T follicular helper cell (primary cell): ENCODE data around the gene SVIL.
"Not testable (repeated sequence)": the region's sequence is repeated elsewhere in the genome, so short reads cannot be mapped to it uniquely, and the experiment has no call there.

Source experiments
- DNase-seq: peaks from one replicate; pipeline ENCODE4 v3.0.0-alpha.2; 2020; ENCODE audit warnings: low read depth

SVIL gene

DNA sequence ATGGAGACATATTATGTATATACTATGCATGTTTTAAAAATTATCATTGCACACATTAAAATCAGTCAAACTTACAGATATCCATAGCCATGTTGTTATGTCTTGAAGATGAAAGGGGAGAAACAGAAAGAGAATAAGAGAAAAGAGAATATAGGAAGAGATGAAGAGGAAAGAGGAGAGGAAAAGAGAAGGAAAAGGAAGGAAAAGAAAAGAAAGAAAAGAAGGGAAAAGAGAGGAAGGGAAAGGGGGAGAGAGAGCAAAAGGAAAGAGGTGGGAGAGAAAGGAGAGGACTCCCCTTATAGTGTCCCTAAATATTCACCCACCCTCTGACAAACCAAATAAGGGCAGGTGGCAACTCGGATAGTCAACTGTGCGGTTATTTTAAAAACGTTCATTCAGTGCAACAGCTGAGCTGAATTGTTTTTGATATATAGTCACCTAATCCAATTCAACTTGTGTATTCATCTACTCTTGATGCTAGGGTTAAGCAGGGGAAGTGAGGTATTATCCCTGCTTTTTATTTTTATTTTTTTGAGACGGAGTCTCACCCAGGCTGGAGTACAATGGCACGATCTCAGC, 14.6 kb downstream of the SVIL start:
- no peak for DNase-seq

DNA sequence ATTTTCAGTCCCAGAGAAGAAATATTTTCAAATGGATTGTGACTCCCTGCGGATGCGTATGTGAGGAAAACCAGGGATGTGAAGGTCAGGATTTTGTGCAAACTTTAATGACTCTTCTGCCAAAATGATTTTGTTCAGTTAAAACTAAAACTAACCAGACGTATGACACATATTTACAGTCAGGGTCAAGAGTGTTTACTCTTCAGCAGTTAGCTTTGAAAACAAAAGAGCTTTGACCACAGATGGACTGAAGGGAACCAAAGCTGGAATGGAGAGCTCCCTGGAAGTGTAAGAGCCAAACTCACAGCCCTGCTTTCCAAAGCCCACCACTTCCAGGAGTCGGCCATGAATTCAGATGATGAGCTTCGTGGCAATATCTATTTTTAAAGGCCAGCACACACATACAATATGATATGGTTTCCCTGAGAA, 15.5 kb downstream of the SVIL start:
- DNase-seq, result no peak

DNA sequence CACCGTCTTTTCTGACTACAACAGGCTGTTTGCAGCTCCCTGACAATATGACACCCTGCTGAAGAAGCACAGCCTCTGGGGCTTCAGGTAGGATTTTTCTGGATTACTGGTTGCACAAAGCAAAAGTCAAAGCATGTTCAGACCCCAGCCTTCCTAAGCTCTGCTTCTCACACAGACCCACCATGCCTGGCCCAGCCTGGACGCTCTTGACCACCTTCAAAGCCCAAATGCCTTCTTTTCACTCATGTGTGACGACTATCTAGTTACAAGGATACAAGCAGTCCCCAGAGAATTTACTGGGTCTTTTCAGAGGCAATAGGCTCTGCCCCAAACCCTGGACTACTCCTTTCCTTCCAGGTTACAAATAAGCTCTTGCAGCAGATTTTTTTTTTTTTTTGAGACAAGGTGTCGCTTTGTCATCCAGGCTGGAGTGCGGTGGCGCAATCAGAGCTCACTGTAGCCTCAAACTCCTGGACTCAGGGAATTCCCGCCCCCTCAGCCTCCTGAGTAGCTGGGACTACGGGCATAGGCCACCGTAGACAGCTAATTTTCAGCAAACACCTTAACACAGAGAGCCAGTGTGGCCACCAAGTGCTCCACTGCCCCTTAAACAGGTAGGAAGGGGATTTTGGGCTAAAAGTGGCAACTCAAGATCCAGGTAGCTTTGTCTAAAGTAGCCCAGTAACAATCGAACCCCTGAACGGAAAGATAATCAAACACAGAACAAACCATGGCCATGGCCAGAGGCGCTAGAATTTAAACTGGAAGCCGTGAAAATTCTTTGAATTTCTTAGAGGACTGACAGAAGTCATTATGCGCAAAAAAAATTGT, 16.2 kb downstream of the SVIL start:
- no peak for DNase-seq

DNA sequence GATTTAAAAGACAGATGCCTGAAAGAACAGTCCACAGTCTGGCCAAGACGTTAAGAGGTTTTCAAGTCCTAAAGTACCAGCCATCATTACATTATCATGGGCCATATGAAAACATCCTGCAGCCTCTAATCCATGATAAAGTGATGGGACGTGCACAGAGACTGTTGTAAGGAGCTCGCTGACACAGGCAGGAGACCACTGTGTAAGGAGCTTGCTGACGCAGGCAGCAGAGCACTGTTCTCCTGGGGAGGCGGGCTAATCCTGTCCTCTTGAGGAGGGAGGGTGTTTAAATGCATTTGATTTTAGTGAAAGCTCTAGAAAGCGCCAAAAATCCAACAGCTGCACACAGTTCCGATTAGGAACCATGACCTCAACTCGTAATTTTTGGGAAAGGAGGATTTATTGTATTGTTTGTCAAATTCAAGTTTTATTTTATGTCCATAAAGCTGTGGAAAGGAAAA, 16.9 kb downstream of the SVIL start:
- DNase-seq, result no peak

DNA sequence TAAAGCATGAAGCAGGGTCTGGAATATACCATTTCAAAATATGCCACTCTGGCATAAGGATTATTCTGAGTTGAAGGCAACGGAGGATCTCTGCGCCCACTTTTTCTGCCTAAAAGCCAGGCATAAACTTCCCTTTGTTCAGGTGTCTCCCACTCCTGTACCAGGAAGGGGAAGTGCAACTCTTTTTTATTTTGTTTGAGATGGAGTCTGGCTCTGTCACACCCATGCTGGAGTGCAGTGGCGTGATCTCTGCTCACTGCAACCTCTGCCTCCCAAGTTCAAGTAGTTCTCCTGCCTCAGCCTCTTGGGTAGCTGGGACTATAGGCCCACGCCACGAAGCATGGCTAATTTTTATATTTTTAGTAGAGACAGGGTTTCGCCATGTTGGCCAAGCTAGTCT, 18.2 kb downstream of the SVIL start:
- no peak for DNase-seq

DNA sequence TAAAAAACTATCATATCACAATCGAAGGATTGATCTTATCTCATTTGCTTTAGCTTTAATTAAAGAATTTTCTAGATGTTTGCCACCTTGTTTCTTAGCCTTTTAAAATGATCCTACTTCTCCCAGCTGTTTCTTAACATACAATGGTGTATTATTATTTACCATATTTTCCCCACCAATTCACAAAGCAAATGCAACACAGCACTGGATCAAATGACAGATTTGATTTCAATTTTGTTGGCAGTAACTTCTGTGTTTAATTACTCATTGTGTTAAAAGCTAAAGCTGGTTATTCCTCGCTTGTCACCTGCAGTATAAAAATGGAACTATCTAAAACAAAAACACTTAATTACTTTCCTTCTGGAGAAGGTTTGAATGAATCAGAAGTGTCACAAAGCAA, 19.6 kb downstream of the SVIL start:
- DNase-seq, result no peak

DNA sequence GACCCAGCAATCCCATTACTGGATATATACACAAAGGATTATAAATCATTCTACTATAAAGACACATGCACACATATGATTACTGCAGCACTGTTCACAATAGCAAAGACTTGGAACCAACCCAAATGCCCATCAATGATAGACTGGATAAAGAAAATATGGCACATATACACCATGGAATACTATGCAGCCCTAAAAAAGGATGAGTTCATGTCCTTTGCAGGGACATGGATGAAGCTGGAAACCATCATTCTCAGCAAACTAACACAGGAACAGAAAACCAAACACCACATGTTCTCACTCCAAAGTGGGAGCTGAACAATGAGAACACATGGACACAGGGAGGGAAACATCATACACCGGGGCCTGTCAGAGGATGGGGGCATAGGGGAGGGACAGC, 20.5 kb downstream of the SVIL start:
- DNase-seq, result not testable (repeated sequence)

DNA sequence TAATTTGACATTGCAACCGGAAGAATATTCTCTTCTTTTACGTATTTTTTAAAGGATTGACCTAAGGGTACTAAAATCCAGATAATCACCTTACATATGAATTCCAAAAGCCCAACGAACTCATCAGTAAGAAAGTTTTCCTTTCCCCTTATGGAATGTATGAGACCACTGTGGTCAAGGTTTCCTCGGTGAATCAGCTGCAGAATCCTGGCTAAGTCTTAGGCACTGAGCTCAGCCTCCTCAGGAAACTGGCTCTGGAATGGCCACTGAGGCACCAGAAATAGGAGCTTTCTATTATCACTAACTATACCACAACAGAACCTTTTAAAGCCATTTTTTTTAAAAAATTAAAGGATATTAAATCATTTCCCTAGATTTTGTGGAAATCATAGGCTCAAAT, 21.0 kb downstream of the SVIL start:
- DNase-seq, result no peak

DNA sequence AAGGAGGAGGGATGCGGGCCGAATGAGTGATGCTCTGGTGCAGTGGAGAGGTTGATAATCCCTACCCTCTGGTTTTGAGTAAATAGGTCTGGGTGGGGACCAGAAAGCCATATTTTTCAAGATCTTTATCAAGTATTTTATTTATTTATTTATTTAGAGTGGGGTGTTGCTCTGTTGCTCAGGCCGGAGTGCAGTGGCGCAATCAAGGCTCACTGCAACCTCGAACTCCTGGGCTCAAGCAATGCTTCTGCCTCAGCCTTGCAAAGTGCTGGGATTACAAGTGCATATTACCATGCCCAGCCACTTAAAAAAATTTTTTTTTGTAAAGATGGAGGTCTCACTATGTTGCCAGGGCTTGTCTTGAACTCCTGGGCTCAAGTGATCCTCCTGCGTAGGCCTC, 21.6 kb downstream of the SVIL start:
- no peak for DNase-seq

DNA sequence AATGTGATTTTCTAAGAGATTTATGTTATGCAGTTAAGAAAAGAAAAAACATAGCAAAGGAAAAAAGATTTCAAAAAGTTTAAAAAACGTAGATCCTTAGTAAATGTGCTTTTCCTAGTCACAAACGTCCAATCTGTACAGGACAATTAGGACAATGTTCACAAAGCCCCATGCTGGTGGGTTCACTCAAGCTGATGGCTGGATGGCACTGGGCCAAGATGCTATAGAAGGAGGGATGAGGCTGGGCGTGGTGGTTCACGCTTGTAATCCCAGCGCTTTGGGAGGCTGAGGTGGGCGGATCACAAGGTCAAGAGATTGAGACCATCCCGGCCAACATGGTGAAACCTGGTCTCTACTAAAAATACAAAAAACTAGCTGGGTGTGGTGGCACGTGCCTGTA, 22.1 kb downstream of the SVIL start:
- DNase-seq, result no peak

DNA sequence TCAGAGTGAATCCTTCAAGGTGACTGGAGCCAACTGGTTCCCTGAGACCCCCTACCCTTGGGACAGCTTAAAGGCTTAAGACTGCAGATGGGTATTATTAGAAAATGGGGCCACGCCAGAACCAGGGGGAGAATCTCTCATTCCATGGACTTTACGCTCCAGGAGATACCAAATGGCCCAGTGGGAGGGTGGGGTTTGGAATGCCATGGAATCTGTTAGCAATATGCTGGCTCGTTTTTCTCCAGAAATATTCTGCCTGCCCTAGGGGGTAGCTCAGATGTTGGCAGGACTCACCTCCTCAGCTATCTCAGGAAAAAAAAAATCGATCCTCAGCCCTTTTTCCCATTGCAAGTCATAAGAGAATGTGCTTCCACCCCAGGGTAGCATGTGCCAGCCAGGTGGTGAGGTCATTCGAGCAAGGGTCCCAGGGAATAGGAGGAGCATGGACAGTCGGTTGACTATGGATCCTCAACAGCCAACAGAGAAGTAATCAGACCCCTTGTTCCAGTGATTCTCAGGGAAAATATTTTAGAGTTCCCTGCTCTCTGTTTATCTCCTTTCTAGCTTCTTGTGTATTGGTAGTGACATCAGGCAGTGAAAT, 22.9 kb downstream of the SVIL start:
- no peak for DNase-seq

DNA sequence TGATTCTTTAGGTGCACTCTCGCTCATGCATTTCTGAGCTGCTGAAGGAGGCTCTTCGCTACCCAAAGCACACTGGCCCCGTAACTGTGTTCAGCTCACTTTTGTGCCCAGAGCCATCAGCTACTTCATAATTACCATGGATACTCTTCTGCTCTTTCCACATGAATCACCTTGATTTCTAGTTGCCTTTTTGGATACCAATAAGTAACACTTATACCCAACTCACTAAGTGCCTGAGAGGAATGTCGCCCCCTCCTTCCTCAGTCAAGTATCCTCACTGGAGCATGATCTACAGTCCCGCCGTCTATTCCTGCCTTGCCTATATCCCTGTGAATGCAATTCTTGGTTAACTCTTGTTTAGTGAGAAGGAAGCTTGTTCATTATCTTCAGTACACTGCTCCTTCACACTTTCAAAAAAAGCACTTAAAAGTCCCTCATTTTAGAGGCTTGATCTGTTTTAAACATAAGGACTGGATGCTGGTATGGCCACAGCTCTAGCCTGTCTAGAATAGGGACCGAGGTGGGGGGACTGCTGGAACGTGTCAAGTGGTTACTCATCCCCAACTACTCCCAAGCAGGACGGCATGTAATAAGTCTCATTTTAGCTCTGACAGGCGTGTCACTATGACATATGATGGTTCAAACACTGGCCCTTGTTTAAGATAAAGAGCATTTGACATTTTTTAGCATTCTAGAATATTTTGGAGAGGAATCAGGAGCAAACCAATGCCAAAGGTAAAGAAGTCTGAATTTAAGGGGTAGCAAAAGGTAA, 23.7 kb downstream of the SVIL start:
- no peak for DNase-seq

DNA sequence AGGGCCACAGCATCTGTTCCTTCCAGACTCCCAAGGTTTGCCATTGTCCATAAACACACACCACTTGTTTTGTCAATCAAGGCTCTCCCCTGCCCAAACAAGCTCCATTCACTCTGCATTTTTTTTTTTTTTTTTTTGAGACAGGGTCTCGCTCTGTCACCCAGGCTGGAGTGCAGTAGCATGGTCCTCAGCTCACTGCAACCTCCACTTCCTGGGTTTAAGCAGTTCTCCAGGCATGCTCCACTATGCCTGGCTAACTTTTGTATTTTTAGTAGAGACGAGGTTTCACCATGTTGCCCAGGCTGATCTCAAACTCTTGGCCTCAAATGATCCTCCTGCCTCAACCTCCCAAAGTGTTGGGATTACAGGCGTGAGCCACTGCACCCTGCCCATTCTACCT, 24.4 kb downstream of the SVIL start:
- DNase-seq, result not testable (repeated sequence)

DNA sequence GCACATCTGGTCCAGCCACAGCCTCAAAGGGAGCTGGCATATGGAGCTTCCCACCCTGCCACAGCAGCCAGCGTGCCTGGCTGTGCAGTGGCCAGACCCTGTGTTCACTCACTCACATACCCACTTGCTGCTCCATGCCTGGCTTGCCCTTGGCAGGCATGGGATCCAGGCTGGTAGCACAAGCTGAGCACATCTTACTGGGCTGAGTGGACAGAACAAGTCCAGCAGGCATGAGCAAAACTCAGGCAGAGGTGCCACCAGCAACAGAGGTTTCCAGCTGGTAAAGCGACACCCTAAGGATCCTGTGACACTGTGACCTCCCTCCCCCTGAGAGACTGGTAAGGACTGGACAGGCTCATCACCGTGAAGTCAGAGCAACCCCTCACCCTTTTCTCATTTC, 25.1 kb downstream of the SVIL start:
- DNase-seq, result no peak

DNA sequence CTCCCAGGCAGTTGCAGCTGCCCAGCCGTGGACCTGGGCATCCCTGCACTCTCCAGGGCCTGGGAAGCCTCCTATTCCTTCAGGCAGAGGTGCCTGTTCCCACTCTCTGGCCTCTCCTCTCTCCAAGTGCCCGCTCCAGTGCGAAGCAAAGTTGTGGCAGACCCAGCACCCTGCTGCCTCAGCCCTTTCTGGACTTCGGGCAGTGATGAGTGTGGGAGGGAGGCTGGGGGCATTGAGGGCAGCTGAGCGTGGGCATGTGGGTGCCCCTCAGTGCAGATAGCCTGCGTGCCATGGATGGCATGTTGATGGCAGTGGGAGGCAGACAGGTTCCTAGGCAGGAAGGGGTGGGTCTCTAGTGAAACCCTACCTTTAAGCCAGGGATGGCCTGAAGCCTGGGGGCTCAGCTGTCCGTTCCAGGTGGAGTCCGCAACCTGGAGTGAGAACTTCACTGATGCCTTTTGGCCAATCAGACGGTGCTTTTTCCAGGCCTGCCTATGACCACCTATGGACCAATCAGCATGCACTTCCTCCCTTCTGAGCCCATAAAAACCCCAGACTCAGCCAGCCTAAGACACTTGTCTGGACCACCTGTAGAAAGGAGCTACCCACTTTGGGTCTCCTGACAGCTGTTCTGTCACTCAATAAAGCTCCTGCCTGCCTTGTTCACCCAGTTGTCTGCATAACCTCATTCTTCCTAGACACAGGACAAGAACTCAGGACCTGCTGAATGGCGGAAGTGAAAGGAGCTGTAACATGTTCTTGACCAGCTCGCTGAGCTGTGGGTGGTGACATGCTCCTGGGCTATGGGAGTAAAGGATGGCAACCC, 26.1 kb downstream of the SVIL start:
- no peak for DNase-seq

DNA sequence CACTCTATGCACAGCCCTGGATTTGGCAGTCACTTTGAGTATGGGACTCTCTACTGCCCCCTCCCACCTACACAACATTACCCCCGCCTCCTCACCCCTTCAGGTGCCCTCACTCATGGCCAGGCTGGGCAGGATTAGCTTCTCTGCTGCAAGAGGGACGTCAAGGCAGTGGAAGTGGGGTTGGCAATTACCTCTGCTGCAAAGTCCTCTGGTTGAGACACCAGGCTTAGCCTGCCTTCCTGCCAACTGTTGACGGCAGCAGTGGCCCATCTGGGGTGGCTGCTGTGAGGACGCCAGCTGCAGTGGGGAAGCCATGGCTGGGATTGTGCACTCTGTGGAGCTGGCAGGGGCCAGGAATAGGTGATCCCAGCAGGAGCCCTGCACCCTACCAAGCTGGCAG, 26.7 kb downstream of the SVIL start:
- no peak for DNase-seq

DNA sequence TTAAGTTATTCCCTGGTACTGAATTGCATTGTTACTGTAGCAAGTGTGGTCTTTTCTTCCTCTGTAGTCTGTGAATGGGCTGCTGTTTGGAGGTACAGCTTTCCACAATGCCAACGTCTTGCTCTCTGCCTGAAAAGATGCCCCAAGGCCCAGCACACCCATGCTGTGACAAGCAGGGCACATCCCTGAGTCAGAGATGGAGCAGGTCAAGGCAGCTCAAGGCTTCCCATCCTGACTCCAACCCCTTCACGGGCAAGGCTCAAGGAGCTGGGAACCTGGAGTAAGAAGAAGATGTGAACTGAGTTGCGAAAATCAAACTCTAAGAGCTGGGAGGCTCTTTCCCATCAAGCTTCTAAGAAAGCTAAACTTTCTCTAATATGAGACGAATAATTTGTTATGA, 27.2 kb downstream of the SVIL start:
- DNase-seq, result no peak

DNA sequence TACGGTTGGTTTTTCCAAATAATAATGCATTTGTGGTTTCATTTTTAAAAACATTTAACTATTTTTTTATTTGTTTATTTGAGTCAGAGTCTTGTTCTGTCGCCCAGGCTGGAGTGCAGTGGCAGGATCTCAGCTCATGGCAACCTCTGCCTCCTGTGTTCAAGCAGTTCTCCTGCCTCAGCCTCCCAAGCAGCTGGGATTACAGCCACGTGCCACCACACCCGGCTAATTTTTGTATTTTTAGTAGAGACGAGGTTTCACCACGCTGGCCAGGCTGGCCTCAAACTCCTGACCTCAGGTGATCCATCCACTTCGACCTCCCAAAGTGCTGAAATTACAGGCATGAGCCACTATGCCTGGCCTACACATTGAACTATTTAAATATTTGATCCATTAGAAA, 28.1 kb downstream of the SVIL start:
- DNase-seq, result not testable (repeated sequence)

DNA sequence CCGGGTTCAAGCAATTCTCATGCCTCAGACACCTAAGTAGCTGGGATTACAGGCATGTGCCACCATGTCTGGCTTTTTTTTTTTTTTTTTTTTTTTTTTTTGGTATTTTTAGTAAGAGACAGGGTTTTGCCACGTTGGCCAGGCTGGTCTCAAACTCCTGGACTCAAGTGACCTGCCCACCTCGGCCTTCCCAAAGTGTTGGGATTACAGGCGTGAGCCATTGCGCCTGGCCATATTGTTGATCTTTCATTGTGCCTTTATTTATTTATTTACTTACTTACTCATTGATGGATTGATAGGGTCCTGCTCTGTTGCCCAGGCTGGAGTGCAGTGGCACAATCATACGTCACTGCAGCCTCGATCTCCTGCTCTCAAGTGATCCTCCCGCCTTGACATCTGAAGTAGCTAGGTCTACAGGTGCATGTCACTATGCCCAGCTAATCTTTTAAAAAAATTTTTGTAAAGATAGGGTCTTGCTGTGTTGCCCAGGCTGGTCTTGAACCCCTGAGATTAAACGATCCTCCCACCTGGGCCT, 30.4 kb downstream of the SVIL start:
- no peak for DNase-seq

DNA sequence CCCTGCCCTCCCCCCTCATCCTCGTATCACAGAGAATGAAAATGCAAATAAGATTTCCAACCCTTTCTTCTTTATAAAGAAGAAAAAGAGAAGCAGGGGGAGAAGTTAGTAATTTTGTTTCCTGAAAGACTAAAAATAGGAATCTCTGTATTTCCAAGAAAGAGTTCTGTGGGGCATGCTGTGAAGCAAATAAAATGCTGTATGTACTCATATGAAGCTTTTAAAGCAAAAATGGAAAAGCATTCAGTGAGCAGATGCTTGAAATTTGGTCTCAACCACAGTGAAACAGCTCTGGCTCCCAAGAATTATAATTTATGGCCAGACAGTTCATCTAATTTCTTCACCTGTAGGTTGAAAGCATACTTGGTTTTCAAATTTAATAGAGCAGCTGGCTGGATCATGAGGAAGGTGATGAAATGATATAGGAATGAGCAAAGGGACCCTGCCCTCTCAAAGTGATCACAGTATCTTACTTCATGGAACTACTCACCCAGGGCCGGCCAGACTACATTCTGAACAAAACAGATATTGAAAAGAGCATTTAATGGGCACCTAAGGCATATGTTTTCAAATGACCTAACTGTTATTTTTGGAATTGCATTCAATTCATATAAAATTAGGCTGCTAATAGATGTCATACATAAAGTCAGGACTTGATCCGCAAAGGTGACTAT, 31.4 kb downstream of the SVIL start:
- no peak for DNase-seq

DNA sequence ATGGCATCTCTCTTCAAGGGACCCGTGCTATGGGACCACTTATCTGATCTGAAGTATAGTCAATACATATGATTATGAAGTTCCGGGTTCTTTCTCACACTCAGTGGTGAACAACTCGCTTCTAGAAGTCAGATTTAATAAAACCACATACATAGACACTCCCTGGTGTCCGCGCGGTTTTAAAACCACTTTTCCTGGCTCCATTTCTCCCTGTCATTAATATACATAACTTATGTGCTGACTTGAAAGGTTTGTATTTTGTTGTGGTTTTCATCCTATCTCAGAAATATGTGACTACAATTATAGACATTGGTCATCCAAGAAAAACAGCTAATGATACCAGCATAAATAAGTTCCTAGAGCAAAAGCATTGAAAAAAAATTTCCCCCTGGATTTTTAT, 34.0 kb downstream of the SVIL start:
- DNase-seq, result no peak
